Keratinocyte (primary cell): ENCODE data around the gene C9orf50.

ENCODE experiments used
- EZH2 ChIP-seq: IDR thresholded peaks from one replicate; pipeline ENCODE4 v1.6.1; 2012; ENCODE audit warnings: inconsistent platforms, mild to moderate bottlenecking, low read length, moderate library complexity
- TF ChIP-seq, protein P1 (sequence below), 3 experiments: IDR thresholded peaks in 1 of 3; conservative IDR thresholded peaks in 1 of 3; optimal IDR thresholded peaks in 1 of 3; 2 replicates in 2 of 3; 3 replicates in 1 of 3; pipeline versions ENCODE3 to v1.5.1; 2011; ENCODE audit warnings: low read length in 3 of 3, mild to moderate bottlenecking in 3 of 3, moderate library complexity in 2 of 3, control low read depth in 1 of 3, inconsistent platforms in 1 of 3; ENCODE audit not compliant: insufficient read depth in 2 of 3; ENCODE audit errors: extremely low read depth in 1 of 3

GRCh38 chr9:129648092-129648763, 27.3 kb upstream of the C9orf50 start:
- TF ChIP-seq, protein P1, sequence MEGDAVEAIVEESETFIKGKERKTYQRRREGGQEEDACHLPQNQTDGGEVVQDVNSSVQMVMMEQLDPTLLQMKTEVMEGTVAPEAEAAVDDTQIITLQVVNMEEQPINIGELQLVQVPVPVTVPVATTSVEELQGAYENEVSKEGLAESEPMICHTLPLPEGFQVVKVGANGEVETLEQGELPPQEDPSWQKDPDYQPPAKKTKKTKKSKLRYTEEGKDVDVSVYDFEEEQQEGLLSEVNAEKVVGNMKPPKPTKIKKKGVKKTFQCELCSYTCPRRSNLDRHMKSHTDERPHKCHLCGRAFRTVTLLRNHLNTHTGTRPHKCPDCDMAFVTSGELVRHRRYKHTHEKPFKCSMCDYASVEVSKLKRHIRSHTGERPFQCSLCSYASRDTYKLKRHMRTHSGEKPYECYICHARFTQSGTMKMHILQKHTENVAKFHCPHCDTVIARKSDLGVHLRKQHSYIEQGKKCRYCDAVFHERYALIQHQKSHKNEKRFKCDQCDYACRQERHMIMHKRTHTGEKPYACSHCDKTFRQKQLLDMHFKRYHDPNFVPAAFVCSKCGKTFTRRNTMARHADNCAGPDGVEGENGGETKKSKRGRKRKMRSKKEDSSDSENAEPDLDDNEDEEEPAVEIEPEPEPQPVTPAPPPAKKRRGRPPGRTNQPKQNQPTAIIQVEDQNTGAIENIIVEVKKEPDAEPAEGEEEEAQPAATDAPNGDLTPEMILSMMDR (optimal IDR thresholded peaks at IDR 0.05 in 1 of 3, IDR thresholded peaks at IDR 0.05 in 1 of 3, conservative IDR thresholded peaks at IDR 0.05 in 1 of 3; ENCODE audit: extremely low read depth in 1 of 3, insufficient read depth in 2 of 3, low read length in 3 of 3): no peak
- TF ChIP-seq EZH2: no peak
